Middle frontal gyrus (tissue), 1 donor: ENCODE data around the gene ADAMTS3.

Source experiments
- DNase-seq: peaks from one replicate; pipeline ENCODE4 v3.0.0-alpha.2; 2015; ENCODE audit warnings: low spot score; ENCODE audit errors: extremely low spot score

ADAMTS3 gene

DNA sequence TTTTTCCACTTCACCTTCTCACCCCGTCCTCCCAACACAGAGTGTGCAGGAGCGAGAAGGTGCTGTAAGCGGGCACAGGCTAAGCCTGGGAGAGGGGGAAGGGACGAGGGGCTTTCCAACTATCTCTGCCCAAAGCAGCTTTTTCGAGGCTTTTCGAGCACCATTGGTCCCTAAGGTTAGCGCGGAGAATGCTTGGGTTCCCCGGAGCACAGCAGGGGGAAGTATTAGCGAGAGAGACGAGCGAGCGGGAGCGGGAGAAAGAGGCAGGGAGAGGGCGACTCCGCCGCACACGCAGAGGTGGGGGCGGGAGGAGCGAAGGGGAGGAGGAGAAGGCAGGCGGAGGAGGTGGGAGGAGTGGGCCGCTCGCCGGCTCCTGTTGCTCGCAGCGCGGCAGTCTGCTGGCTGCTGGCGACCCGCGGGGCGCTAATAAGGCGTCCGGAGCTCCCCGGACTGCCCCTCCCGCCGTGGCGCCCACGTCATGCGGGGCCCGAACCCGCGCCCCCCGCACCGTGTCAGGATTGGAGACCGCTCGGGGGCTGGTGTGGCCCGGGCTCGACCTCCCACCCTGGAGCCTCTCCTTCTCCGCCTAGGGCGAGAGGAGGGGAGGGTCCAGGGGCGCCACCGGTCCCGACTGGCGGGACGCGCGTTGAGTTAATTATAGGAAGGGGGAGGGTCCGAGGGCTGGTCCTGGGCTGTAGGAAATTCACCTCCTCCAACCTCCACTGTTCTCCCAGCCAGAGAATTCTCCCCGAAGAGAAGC is at the start of gene ADAMTS3:
TSS of gene ADAMTS3 (minus strand) at position 263 of the 760 bp plus-strand sequence. CDS start 459 bp downstream, outside the sequence.
- no peak for DNase-seq

DNA sequence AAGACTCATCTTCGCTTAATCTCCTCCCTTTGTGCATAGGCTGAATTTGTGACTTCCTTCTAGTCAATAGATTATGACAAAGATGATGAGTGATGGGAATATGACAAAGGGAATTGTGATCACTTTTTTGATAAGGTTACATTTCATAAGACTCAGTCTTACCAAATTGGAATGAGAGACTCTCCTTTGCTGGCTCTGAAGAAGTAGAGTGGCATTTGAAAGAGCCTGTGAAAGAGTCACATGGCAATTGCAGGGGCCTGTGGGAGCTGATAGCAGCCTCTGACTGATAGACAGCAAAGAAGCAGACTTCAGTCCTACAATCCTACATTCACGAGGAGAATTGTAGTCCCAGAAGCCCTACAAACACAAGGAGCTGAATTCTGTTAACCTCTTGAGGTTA is 44.9 kb upstream of the ADAMTS3 start:
- no peak for DNase-seq

DNA sequence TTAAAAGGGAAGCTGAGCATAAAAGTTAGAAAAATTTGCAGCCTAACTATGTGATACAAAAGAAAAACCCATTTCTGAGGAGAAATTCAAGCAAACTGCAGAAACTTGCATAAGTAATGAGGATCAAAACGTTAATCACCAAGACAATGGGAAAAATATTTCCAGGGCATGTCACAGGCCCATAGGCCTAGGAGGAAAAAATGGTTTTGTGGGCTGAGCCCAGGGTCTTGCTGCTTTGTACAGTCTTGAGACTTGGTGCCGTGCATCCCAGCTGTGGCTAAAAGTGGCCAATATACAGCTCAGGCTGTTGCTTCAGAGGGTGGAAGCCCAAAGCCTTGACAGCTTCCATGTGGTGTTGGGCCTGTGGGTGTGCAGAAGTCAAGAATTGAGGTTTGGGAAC is 37.7 kb upstream of the ADAMTS3 start:
- no peak for DNase-seq

DNA sequence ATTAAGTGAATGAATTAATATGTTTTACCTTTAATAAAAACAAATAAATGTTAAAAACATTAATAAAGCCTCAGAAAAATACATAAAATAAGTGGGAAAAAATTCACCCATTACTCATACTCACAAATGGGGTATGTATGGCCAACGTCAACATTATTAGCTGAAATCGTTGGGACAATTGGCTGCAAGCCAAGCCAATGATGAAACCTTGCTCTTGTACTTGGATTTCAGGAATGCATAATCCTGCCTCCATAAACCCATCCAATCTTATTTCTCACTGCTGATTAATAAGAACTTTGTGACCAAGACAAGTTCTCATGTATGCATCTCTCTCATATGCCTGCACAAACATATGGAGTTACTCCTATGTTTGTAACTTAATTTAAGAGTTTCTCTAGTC is 35.3 kb upstream of the ADAMTS3 start:
- no peak for DNase-seq

DNA sequence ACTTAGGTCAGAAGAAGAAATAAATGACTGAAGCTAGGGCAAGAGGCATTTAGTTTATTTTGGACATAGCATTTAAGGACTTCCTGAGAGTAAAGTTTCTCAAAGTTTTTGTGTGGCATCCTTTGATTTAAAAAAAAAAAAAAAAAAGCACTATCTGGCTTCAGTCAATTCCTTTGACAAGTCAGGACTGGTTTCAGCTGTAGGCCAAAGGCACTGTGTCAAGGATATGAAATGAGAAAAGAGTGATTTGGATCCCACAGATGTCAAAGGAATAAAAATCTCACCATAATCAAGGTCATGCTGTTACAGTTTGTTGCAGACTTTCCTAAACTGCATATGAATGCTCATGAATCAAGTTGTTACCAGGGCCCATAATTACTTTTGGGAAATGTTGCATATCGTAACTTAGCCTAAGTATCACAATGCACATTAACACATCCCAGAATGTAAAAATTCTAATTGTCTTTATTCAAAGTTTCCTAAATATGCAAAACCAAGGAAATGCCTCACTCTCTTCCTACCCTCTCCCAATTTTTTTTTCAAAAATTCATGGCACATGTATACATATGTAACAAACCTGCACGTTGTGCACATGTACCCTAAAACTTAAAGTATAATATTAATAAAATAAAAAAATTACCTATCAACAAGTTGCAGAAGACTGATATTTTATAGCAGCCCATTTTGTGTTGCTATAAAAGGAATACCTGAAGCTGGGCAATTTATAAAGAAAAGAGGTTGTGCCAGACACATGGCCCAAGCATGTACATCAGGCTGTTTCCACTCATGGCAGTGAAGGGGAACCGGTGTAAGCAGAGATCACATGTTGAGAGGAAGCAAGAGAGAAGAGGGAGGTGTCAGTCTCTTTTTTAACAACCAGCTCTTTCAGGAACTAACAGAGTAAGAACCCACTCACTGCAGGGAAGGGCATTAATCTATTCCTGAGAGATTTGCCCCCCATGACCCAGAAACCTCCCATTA is 33.7 kb upstream of the ADAMTS3 start:
- DNase-seq = no peak

DNA sequence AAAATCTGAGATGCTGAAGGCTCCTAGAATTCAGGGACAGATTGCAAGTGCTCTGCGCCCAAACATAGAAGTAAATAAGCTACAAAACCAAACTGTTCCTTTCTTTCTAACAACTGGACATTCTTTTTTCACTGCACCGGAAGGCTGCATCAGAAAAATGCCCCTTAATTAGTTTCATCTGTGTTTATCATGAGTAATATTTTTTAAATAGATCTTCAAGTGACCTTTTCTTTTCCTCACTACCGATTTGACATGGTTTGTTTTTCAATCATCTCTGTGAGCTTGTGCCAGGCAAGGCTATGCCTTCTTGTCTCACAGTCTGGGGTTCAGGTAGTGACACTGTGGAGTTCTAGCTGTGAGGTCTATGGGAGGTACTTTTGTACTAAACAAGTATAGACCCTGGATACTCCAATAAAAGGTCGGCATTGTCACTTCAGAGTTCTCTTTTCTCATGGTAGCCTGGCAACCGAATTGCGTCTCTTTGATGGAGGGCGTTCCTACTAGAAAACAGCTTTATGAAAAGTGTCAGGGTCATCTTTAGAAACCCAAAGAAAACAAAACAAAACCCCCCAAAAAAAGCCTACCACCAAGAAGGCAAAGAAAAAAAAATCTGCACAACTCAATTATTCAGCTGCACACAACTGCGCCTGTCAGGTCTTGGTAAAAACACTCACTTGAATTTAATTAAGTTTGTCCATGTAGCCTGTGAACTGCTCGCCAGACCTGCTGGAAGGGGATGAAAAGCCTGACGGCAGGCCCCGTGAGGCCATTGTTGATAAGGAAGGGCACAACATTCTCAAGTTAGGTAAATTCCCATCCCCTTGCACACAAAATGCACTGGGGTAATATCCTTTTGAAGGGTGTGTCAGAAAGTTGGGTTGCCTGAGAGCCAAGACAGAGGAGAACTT is 22.8 kb upstream of the ADAMTS3 start:
- DNase-seq = no peak

DNA sequence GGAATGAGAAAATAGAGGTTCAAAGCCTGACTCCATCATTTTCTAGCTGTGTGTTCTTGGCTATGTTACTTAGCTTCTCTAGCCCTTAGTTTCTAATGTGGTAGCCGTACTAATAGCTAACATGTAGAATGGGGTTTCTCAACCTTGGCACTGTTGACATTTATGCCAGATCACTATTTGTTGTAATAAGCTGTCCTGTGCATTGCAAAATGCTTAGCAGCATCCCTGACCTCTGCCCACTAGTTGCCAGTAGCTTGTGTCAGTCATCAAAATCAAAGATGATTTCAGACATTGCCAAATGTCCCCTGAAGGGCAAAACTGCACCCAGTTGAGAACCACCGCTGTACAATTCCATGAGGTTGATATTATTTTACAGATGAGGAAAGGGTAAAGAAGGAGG is 18.3 kb upstream of the ADAMTS3 start:
- DNase-seq = no peak

DNA sequence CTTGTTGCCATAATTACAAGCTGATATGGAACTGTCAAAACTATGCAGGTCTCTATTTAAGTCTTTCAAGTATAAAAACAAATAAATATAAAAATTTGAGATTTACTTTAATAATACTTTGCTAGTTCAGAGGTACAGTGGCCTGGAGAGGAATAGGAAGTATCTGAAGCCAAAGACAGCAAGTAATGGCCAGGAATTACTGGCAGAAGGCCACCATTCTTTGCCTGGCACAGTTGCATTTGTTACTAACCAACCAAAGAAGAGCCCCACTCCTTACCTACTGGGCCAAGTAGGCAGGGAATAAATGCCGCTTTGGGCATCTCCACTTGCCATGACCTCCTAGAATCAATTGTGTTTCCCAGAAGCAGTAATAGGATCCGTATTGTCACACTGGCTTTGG is 13.8 kb upstream of the ADAMTS3 start:
- DNase-seq = no peak

DNA sequence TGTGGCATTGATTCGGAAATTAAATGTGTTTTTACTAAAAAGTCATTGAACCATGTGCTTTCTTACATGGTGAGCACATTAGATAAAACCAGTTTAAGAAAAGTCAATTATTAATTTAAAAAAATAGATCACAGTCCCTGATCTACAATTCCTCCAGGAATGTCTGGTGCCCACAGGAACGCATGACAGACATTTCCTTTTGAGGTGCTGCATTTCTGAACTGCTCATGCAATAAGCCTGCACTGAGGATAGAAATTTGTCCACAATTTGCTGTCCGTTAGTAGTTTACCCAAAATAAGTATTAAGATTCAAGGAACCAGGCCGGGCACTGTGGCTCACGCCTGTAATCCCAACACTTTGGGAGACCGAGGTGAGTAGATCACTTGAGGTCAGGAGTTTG is 8.2 kb upstream of the ADAMTS3 start:
- DNase-seq = no peak

DNA sequence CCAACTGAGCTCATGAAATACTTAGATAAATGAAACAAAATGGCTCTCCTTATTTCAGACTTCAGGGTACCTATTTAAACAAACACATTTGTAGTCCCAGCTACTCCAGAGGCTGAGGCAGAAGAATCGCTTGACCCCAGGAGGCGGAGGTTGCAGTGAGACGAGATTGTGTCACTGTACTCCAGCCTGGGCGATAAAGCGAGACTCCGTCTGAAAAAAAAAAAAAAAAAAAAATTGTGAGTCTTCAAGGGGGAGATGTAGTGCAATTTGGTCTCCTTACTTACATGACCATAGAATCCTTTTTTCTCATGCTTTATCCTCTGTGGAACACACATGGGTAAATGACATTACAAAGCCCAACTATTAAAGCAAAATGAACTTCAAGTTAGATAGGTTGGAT is 2.3 kb upstream of the ADAMTS3 start:
- no peak for DNase-seq

DNA sequence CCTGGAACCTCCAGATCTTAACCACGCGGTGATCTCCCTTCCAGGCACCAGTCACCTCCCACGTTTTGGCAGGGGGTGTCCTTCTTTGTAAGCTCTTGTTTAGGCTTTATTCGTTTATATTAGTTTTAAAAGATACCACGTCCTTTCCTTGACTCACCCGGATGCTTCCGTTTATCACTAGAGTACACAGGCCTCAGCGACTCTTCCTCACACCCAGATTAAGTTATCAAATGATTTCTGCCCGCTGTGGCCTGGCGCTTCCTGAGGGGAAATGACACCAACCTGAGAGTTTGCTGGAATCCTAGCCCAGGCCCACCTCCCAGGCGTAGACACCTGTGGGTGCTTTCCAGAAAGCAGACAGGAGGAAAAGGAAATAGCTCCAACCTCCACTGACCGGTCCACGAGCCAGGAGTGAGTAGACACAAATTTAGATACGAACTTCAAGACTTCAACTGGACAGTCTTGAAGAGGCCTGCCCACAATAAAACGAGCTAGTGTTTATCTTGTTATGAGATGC is 756 bp upstream of the ADAMTS3 start:
- DNase-seq = no peak

DNA sequence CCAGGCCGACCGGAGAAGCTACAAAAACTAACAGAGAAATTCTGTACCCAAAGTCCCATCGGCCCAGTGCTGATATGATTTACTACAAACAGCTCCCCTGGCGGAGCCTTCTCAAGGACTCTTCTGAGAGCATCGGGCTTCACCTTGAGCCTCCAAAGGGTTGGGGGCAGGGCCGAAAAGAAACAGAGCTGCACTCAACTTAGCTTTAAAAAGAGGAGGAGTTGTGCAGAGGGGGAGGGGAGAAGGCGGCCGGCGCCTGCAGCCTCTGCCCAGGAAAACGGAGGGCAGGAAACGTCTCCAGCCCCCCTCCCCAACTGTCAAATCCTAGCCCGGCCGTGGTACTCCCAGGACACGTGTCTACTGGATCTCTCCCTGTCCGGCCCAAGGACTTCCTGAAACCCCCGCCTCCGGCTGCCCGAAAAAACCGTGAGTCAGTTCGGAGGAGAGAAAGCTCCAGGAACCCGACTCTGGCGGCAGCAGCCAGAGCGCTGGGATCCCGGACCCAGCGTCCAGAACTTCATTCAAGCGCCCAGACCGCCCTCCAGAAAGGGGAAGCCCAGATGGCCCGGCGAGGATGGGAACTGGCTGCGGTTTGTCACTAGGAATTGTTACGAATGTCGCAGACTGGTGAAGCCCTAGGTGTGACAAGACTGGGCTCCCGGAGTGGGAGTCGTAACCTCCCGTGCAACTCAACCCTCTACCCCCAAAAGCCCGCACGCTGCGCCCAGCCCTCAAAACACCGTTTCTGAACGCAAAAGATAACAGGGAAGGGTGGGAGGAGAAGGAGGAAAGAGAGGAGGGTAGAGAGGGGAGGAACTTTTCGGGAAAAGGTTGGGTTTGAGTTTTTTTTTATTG is 973 bp downstream of the ADAMTS3 start:
- no peak for DNase-seq

DNA sequence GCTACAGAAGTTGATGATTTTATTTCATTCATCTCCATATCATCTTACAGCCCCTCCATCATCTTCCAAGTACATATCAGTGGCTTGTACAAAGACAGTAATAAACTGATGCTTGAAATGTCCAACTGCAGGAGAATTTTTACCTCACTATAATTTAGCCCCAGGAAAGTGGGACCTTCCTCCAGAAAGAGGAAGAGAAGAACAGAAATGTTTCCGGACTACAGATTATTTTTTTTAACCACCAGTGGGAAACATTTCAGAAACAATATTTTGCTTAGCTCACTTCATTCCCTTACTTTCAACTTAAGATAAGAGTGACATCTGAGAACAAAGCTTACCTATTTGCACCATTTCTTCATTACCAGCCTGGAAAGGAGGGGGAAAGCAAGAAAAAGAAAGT is 2.0 kb downstream of the ADAMTS3 start:
- DNase-seq = no peak

DNA sequence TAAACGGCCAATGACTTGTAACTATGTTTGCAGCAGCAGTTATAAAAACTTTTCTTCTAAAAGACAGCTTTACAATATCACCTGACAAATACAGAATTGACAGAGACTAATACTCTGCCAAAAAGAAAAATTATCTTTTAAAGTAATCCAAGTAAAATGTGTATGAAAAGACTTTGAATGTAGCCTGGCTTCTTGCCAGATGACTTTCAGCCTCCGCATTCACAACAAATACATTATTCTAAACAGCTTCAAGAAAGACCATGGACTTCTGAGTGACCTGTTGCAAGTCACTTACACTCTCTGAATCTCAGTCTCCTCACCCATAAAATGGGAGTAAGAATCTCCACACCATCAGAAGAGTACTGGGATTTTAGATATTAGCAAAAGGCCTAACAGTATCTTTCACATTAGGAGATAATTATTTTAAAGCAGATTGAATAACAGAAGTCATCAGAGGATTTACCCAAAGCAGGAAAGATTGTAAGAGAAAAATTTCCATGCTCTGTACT is 2.5 kb downstream of the ADAMTS3 start:
- DNase-seq = no peak

DNA sequence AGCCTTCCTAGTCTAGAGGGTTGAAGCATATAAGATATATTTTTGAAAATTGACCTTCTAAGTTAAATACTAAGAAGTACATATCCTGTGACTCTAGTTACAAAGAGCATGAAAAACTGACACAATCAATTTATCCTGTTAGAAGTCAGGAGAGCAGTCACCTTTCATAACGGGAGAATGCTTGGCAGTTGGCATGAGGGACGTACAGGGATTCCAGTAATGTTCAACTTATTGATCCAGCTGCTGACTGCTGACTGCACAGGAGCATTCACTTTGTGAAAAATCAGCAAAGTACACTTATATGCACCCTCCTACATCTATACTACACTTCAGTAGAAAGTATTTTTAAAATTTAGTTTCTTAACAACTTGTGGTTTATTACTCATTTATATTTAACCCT is 4.2 kb downstream of the ADAMTS3 start:
- DNase-seq = no peak

DNA sequence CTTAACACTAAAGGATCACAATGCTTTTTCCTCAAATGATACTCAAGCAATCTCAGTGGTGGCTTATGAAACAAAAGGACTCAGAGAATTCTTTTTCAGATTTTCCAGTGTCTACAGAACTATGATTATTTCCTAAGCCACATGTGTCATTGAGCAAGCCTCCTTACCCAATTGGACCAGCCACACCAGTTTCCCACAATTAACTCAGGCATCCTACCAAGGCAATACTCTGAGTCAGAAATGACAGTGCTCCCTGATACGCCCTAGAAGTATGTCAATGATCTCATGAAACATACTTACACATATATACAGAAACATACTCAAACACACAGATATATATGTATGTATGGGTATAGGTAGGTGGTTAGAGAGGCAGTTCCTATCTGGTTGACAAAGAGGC is 4.8 kb downstream of the ADAMTS3 start:
- no peak for DNase-seq

DNA sequence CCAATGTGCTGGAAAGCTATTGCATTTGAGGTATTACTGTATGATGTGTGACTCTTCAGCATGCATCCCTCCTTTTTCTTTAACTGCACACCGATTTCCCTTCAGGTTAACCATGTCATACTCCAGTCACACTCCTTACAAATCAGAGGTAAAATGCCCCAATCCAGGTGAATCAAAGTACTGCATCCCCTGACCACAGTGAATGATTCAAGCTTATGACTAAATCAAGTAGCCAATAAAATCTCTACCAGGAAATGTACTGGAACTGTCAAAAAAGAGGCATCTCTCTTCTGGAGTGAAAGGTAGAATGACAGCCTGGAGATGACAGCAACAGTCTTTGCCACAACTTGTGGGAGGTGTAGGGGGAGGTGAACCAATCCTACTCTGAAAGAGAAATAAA is 10.4 kb downstream of the ADAMTS3 start:
- DNase-seq = no peak

DNA sequence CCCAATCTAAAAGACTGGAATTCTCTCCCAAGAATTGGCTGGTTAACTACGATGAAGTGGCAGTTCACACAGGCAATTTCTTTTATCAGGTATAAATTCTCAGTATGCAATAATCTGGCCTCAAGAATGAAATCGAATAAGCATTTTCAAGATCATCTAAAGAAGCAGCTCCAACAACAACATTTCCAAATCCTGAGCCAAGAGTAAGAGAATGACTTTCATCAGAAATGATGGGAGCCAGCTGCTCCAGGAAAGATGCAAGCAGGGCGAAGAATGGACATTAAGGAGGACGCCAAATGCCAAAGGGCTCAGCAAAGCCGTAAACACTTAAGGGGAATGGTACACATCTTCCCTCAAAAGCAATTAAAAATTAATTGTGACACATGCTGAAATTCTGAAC is 12.0 kb downstream of the ADAMTS3 start:
- DNase-seq = no peak

DNA sequence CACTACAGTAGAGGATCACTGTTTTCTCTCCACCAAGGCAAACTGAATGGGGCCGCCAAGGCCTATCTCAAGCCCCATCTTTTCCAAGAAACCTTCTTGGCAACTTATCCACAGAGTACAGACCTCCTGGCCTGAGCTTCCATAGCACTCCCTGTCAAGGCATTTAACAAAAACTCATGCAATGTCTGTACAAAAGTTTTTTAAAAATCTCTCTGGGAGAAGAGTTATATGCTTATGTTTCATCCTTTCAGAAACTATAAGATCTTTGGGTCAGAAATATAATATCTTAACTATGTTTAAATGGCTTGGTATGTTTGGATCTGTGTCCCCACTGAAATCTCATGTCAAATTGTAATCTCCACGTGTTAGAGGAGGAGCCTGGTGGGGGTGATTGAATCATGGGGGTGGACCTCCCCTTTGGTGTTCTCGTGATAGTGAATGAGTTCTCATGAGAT is 13.6 kb downstream of the ADAMTS3 start:
- no peak for DNase-seq
